Activated naive CD4-positive, alpha-beta T cell treated with anti-CD3 and anti-CD28 coated beads, Interleukin-2, amount 50 U/mL, for 24 hours (primary cell): ENCODE results near the gene LTC4S.

ENCODE experiments used
- H3K27ac Mint-ChIP-seq: one replicate; pipeline ENCODE4 v1.8.0; 2021; ENCODE audit warnings: mild to moderate bottlenecking, mixed read lengths
- H3K27me3 Mint-ChIP-seq: one replicate; pipeline ENCODE4 v1.8.0; 2021; ENCODE audit warnings: mixed read lengths
- H3K36me3 Mint-ChIP-seq: one replicate; pipeline ENCODE4 v1.8.0; 2021; ENCODE audit warnings: mixed read lengths
- H3K4me1 Mint-ChIP-seq: one replicate; pipeline ENCODE4 v1.8.0; 2021; ENCODE audit warnings: mixed read lengths
- H3K4me3 Mint-ChIP-seq: one replicate; pipeline ENCODE4 v1.8.0; 2021; ENCODE audit warnings: mild to moderate bottlenecking, mixed read lengths
- H3K9me3 Mint-ChIP-seq: one replicate; pipeline ENCODE4 v1.8.0; 2021; ENCODE audit warnings: mixed read lengths

Gene LTC4S

GRCh38 chr5:179798144-179798770 is 4.5 kb downstream of the LTC4S start:
- Mint-ChIP-seq H3K27me3 (no peaks in the 10 kb centered on the region), H3K4me1 (peaks cover 31% of the 10 kb centered on the region), H3K27ac (no peak overlapping the region), H3K4me3 (no peak overlapping the region), H3K36me3 (peaks cover 7% of the 10 kb centered on the region), H3K9me3 (no peaks in the 10 kb centered on the region)

GRCh38 chr5:179798771-179799643 is 5.2 kb downstream of the LTC4S start:
- H3K4me1 Mint-ChIP-seq: peaks cover 30% of the 10 kb centered on the region
- H3K27ac Mint-ChIP-seq: no peak overlapping the region
- no peaks in the 10 kb centered on the region for H3K9me3 Mint-ChIP-seq
- H3K27me3 Mint-ChIP-seq: no peaks in the 10 kb centered on the region
- H3K36me3 Mint-ChIP-seq: peaks cover 7% of the 10 kb centered on the region
- no peak overlapping the region for H3K4me3 Mint-ChIP-seq

GRCh38 chr5:179799644-179799973 is 5.8 kb downstream of the LTC4S start:
- peaks cover 7% of the 10 kb centered on the region for H3K36me3 Mint-ChIP-seq
- H3K4me1 Mint-ChIP-seq: peaks cover 30% of the 10 kb centered on the region
- H3K4me3 Mint-ChIP-seq: no peak overlapping the region
- H3K9me3 Mint-ChIP-seq: no peaks in the 10 kb centered on the region
- no peak overlapping the region for H3K27ac Mint-ChIP-seq
- H3K27me3 Mint-ChIP-seq: no peaks in the 10 kb centered on the region

GRCh38 chr5:179800071-179800695 is 6.4 kb downstream of the LTC4S start:
- Mint-ChIP-seq H3K4me3 (no peak overlapping the region), H3K9me3 (no peaks in the 10 kb centered on the region), H3K4me1 (peaks cover 31% of the 10 kb centered on the region), H3K27me3 (no peaks in the 10 kb centered on the region), H3K36me3 (peaks cover 7% of the 10 kb centered on the region), H3K27ac (no peak overlapping the region)

- Mint-ChIP-seq H3K9me3 (no peaks in the 10 kb centered on the region), H3K27ac (no peak overlapping the region), H3K36me3 (peaks cover 7% of the 10 kb centered on the region), H3K4me3 (no peak overlapping the region), H3K27me3 (no peaks in the 10 kb centered on the region), H3K4me1 (peaks cover 34% of the 10 kb centered on the region)
Observed at GRCh38 chr5:179800696-179801201, 7.0 kb downstream of the LTC4S start.

- Mint-ChIP-seq H3K27ac (no peak overlapping the region), H3K4me3 (no peak overlapping the region), H3K4me1 (peaks cover 34% of the 10 kb centered on the region), H3K36me3 (peaks cover 7% of the 10 kb centered on the region), H3K27me3 (no peaks in the 10 kb centered on the region), H3K9me3 (no peaks in the 10 kb centered on the region)
Observed at GRCh38 chr5:179801304-179802206, 7.8 kb downstream of the LTC4S start.

GRCh38 chr5:179802207-179802883 is 8.6 kb downstream of the LTC4S start:
- H3K27me3 Mint-ChIP-seq: no peaks in the 10 kb centered on the region
- H3K27ac Mint-ChIP-seq: no peak overlapping the region
- H3K4me1 Mint-ChIP-seq: peaks cover 29% of the 10 kb centered on the region
- H3K9me3 Mint-ChIP-seq: no peaks in the 10 kb centered on the region
- H3K4me3 Mint-ChIP-seq: no peak overlapping the region
- peaks cover 4% of the 10 kb centered on the region for H3K36me3 Mint-ChIP-seq

GRCh38 chr5:179802950-179803562 is 9.3 kb downstream of the LTC4S start:
- no peaks in the 10 kb centered on the region for H3K9me3 Mint-ChIP-seq
- H3K27ac Mint-ChIP-seq: no peak overlapping the region
- H3K36me3 Mint-ChIP-seq: peaks cover 4% of the 10 kb centered on the region
- H3K4me3 Mint-ChIP-seq: no peak overlapping the region
- peaks cover 29% of the 10 kb centered on the region for H3K4me1 Mint-ChIP-seq
- no peaks in the 10 kb centered on the region for H3K27me3 Mint-ChIP-seq

- no peak overlapping the region for H3K27ac Mint-ChIP-seq
- H3K9me3 Mint-ChIP-seq: no peaks in the 10 kb centered on the region
- peaks cover 29% of the 10 kb centered on the region for H3K4me1 Mint-ChIP-seq
- H3K27me3 Mint-ChIP-seq: no peaks in the 10 kb centered on the region
- peaks cover 4% of the 10 kb centered on the region for H3K36me3 Mint-ChIP-seq
- H3K4me3 Mint-ChIP-seq: peak overlapping the region; percentile 70
Observed at GRCh38 chr5:179803651-179804554, 10.1 kb downstream of the LTC4S start.

- no peak overlapping the region for H3K27ac Mint-ChIP-seq
- peaks cover 29% of the 10 kb centered on the region for H3K4me1 Mint-ChIP-seq
- no peaks in the 10 kb centered on the region for H3K36me3 Mint-ChIP-seq
- H3K9me3 Mint-ChIP-seq: no peaks in the 10 kb centered on the region
- H3K27me3 Mint-ChIP-seq: no peaks in the 10 kb centered on the region
- peak overlapping the region; percentile 77 for H3K4me3 Mint-ChIP-seq
Observed at GRCh38 chr5:179804555-179804947, 10.8 kb downstream of the LTC4S start.

GRCh38 chr5:179805070-179805528 is 11.3 kb downstream of the LTC4S start:
- no peaks in the 10 kb centered on the region for H3K9me3 Mint-ChIP-seq
- H3K36me3 Mint-ChIP-seq: no peaks in the 10 kb centered on the region
- H3K27ac Mint-ChIP-seq: peak overlapping the region; percentile 51
- H3K4me1 Mint-ChIP-seq: peaks cover 29% of the 10 kb centered on the region
- H3K4me3 Mint-ChIP-seq: peak overlapping the region; percentile 77
- H3K27me3 Mint-ChIP-seq: no peaks in the 10 kb centered on the region

- Mint-ChIP-seq H3K4me3 (peak overlapping the region; percentile 77), H3K36me3 (no peaks in the 10 kb centered on the region), H3K27ac (no peak overlapping the region)
Observed at GRCh38 chr5:179805529-179806249, 11.9 kb downstream of the LTC4S start.

More at GRCh38 chr5:179805529-179806249, 11.9 kb downstream of the LTC4S start:
- no peaks in the 10 kb centered on the region for H3K27me3 Mint-ChIP-seq
- peaks cover 29% of the 10 kb centered on the region for H3K4me1 Mint-ChIP-seq
- H3K9me3 Mint-ChIP-seq: no peaks in the 10 kb centered on the region
